IPS-NIHi7 (cell line): ENCODE data around the gene ADORA2B.
"Not testable (repeated sequence)": the region's sequence is repeated elsewhere in the genome, so short reads cannot be mapped to it uniquely, and the experiment has no call there.

ENCODE experiments used
- DNase-seq: peaks from one replicate; pipeline ENCODE4 v3.0.0; 2012; ENCODE audit warnings: mixed read lengths; ENCODE audit errors: extremely low spot score

The ADORA2B gene

GRCh38 chr17:15922586-15922985 is 22.3 kb upstream of the ADORA2B start:
- DNase-seq = no peak

- DNase-seq = no peak
These were observed 18.7 kb upstream of the ADORA2B start for GRCh38 chr17:15926039-15926740.

- DNase-seq = no peak
These were observed 16.6 kb upstream of the ADORA2B start for GRCh38 chr17:15928286-15928785.

- no peak for DNase-seq
These were observed 15.0 kb upstream of the ADORA2B start for GRCh38 chr17:15929941-15930340.

GRCh38 chr17:15930426-15930825 is 14.5 kb upstream of the ADORA2B start:
- DNase-seq = no peak

GRCh38 chr17:15931394-15931793 is 13.5 kb upstream of the ADORA2B start:
- DNase-seq = no peak

- no peak for DNase-seq
These were observed 10.1 kb upstream of the ADORA2B start for GRCh38 chr17:15934866-15935265.

GRCh38 chr17:15935891-15936290 is 9.0 kb upstream of the ADORA2B start:
- no peak for DNase-seq

- not testable (repeated sequence) for DNase-seq
These were observed 8.4 kb upstream of the ADORA2B start for GRCh38 chr17:15936481-15936880.

- no peak for DNase-seq
These were observed 3.1 kb upstream of the ADORA2B start for GRCh38 chr17:15941781-15942180.

GRCh38 chr17:15942207-15942833 is 2.6 kb upstream of the ADORA2B start:
- DNase-seq = no peak

GRCh38 chr17:15943971-15944758 is 765 bp upstream of the ADORA2B start:
- peak; percentile 77 for DNase-seq

- peak; percentile 38 for DNase-seq
These were observed 729 bp downstream of the ADORA2B start for GRCh38 chr17:15945527-15946191.

GRCh38 chr17:15946611-15947120 is 1.7 kb downstream of the ADORA2B start:
- peak; percentile 12 for DNase-seq

GRCh38 chr17:15947271-15947670 is 2.3 kb downstream of the ADORA2B start:
- no peak for DNase-seq

GRCh38 chr17:15947976-15948752 is 3.2 kb downstream of the ADORA2B start:
- DNase-seq = peak; percentile 10

- no peak for DNase-seq
These were observed 6.6 kb downstream of the ADORA2B start for GRCh38 chr17:15951368-15952047.

GRCh38 chr17:15952048-15952532 is 7.2 kb downstream of the ADORA2B start:
- DNase-seq = no peak

- no peak for DNase-seq
These were observed 8.2 kb downstream of the ADORA2B start for GRCh38 chr17:15952916-15953790.
